Measurements from ENCODE around the gene PDHA2. TPM values are rescaled to one million over a fixed set of nuclear protein-coding genes. Genes with fewer than 3 reads are reported as not detected.

PDHA2 gene
- total RNA-seq (not detected), polyA plus RNA-seq (ENCODE audit: insufficient read depth, low read depth, low replicate concordance) (not detected)
- long read RNA-seq, donor 1 = 0 reads
- long read RNA-seq, donor 2 = 0 reads
- long read RNA-seq, donor 3 = 0 reads
- long read RNA-seq, donor 4 = 0 reads
- long read RNA-seq, donor 5 = 0 reads
- long read RNA-seq, donor 6 = 0 reads
- long read RNA-seq, donor 7 = 0 reads
- long read RNA-seq, donor 8 = 0 reads
- long read RNA-seq, donor 9 = 0 reads
- long read RNA-seq, donor 10 = 0 reads

DNA sequence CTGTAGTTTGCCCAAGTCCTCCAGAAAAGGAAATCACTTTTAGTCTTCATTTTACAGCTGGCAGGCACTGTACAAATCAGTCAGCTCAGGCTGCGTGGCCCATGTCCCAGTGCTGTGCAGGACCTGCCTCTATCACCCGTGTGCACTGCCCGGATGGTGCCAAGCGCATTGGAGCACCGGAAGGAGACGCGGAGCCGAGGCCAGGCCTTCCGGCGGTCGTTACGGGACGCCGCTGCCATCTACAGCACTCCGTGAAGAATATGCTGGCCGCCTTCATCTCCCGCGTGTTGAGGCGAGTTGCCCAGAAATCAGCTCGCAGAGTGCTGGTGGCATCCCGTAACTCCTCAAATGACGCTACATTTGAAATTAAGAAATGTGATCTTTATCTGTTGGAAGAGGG lies at the start of gene PDHA2:
Gene PDHA2, plus strand, starts transcription at position 203 of the 400 bp plus-strand sequence. Its CDS starts 58 bp downstream, at position 261.
- no peak within 1 kb of the TSS for H3K4me3 ChIP-seq (ENCODE audit: low read length in 3 of 3)
- FAIRE-seq (no peak), DNase-seq (peak in 1 of 5 donors; percentile 35)
- H3K27ac ChIP-seq (ENCODE audit: low read depth in 2 of 2, low read length in 2 of 2) = no peak within 1 kb of the TSS
- H3K27me3 ChIP-seq (ENCODE audit: control insufficient read depth, insufficient read depth, low read length) = no peaks in the 10 kb centered on the region
- TF ChIP-seq, protein P1, sequence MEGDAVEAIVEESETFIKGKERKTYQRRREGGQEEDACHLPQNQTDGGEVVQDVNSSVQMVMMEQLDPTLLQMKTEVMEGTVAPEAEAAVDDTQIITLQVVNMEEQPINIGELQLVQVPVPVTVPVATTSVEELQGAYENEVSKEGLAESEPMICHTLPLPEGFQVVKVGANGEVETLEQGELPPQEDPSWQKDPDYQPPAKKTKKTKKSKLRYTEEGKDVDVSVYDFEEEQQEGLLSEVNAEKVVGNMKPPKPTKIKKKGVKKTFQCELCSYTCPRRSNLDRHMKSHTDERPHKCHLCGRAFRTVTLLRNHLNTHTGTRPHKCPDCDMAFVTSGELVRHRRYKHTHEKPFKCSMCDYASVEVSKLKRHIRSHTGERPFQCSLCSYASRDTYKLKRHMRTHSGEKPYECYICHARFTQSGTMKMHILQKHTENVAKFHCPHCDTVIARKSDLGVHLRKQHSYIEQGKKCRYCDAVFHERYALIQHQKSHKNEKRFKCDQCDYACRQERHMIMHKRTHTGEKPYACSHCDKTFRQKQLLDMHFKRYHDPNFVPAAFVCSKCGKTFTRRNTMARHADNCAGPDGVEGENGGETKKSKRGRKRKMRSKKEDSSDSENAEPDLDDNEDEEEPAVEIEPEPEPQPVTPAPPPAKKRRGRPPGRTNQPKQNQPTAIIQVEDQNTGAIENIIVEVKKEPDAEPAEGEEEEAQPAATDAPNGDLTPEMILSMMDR (IDR thresholded peaks at IDR 0.05; ENCODE audit: borderline replicate concordance, extremely low read depth, insufficient read depth) = no peak
- intact Hi-C loops (cut with DNase I) = no loop called here
- H3K9ac ChIP-seq (ENCODE audit: low read length in 3 of 3) = no peak within 1 kb of the TSS
- H3K9me3 ChIP-seq (ENCODE audit: control insufficient read depth in 2 of 3, insufficient read depth in 1 of 3, low read length in 3 of 3) = no peaks in the 10 kb centered on the region
- no peaks in the 10 kb centered on the region for H3K4me1 ChIP-seq (ENCODE audit: control insufficient read depth in 2 of 3, insufficient read depth in 2 of 3, low read depth in 1 of 3, low read length in 3 of 3)
- H3K36me3 ChIP-seq (ENCODE audit: control insufficient read depth in 2 of 3, insufficient read depth in 3 of 3, low read length in 3 of 3) = no peaks in the 10 kb centered on the region

DNA sequence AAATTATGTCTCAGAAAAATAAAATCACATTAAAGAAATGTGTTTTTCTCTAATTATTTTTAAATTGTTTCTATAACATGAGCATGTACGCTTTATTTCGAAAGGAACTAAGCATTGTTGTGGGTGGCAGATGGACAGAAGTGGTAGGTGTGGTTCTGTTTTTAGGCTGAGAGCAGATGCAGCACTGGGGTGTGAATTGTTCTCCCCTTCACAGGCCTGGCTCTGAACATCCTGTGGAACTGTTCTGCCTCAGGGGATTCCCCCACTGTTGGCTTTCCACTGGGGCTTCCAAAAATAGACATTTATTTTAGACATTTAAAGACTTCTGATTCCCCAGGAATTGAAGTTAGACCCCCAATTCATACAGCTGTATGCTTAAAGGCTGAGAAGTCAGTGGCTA lies 41.9 kb upstream of the PDHA2 start:
- Histone ChIP-seq H3K4me3 (ENCODE audit: low read length in 3 of 3) (no peak overlapping the region), H3K36me3 (ENCODE audit: control insufficient read depth in 2 of 3, insufficient read depth in 3 of 3, low read length in 3 of 3) (no peaks in the 10 kb centered on the region), H3K27me3 (ENCODE audit: control insufficient read depth, insufficient read depth, low read length) (no peaks in the 10 kb centered on the region), H3K27ac (ENCODE audit: low read depth in 2 of 2, low read length in 2 of 2) (no peak overlapping the region), H3K9me3 (ENCODE audit: control insufficient read depth in 2 of 3, insufficient read depth in 1 of 3, low read length in 3 of 3) (no peaks in the 10 kb centered on the region), H3K9ac (ENCODE audit: low read length in 3 of 3) (no peak overlapping the region), H3K4me1 (ENCODE audit: control insufficient read depth in 2 of 3, insufficient read depth in 2 of 3, low read depth in 1 of 3, low read length in 3 of 3) (no peaks in the 10 kb centered on the region)
- intact Hi-C loops (cut with DNase I) = no loop called here
- TF ChIP-seq, protein P1 (IDR thresholded peaks at IDR 0.05; ENCODE audit: borderline replicate concordance, extremely low read depth, insufficient read depth) = no peak
- FAIRE-seq (no peak), DNase-seq (no peak)

DNA sequence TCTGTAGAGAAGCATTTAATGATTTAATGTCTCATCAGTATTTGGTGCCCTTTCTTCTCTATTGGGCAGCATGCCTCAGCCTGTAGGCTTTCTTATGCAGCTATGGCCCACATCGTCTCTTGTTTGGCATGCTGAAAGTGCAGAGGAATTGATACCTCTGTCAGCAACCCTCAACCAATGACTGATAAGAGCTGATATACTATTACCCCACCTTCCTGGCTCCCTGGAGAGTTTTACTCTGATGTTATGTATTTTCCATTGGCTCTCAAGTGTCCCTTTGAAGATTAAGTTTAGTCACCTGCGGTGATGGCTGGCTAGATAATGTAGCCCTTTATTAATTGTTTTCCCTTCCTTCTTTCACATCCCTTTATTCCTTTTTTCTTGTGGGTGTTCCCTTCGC lies 41.2 kb upstream of the PDHA2 start:
- TF ChIP-seq, protein P1 (IDR thresholded peaks at IDR 0.05; ENCODE audit: borderline replicate concordance, extremely low read depth, insufficient read depth) = no peak
- intact Hi-C loops (cut with DNase I) = no loop called here
- Histone ChIP-seq H3K27me3 (ENCODE audit: control insufficient read depth, insufficient read depth, low read length) (no peaks in the 10 kb centered on the region), H3K9me3 (ENCODE audit: control insufficient read depth in 2 of 3, insufficient read depth in 1 of 3, low read length in 3 of 3) (no peaks in the 10 kb centered on the region), H3K4me3 (ENCODE audit: low read length in 3 of 3) (no peak overlapping the region), H3K9ac (ENCODE audit: low read length in 3 of 3) (no peak overlapping the region), H3K4me1 (ENCODE audit: control insufficient read depth in 2 of 3, insufficient read depth in 2 of 3, low read depth in 1 of 3, low read length in 3 of 3) (no peaks in the 10 kb centered on the region), H3K27ac (ENCODE audit: low read depth in 2 of 2, low read length in 2 of 2) (no peak overlapping the region), H3K36me3 (ENCODE audit: control insufficient read depth in 2 of 3, insufficient read depth in 3 of 3, low read length in 3 of 3) (no peaks in the 10 kb centered on the region)
- no peak for FAIRE-seq
- DNase-seq = no peak

DNA sequence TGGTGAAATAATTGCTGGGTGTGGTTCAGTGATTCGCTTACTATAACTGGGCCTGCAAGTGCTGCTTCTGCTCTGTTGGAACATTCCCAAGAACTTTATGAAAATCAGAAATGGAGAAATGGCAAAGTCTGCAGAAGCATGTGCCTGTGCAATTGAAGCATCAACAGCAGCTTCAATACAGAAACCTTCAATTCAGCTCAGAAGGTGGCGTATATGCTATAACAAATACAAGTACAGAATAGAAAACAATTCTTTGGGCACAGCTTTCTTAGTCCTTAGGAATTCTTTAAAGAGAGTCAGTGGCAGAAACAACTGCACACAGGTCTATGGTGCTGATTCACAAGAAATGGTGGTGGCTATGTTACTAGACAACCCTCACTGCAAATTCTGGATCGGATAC lies 18.0 kb upstream of the PDHA2 start:
- no peak for FAIRE-seq
- H3K36me3 ChIP-seq (ENCODE audit: control insufficient read depth in 2 of 3, insufficient read depth in 3 of 3, low read length in 3 of 3) = no peaks in the 10 kb centered on the region
- no peak for DNase-seq
- H3K4me3 ChIP-seq (ENCODE audit: low read length in 3 of 3) = no peak overlapping the region
- H3K27me3 ChIP-seq (ENCODE audit: control insufficient read depth, insufficient read depth, low read length) = no peaks in the 10 kb centered on the region
- no peak overlapping the region for H3K9ac ChIP-seq (ENCODE audit: low read length in 3 of 3)
- intact Hi-C loops (cut with DNase I) = no loop called here
- H3K4me1 ChIP-seq (ENCODE audit: control insufficient read depth in 2 of 3, insufficient read depth in 2 of 3, low read depth in 1 of 3, low read length in 3 of 3) = no peaks in the 10 kb centered on the region
- TF ChIP-seq, protein P1 (IDR thresholded peaks at IDR 0.05; ENCODE audit: borderline replicate concordance, extremely low read depth, insufficient read depth) = no peak
- no peaks in the 10 kb centered on the region for H3K9me3 ChIP-seq (ENCODE audit: control insufficient read depth in 2 of 3, insufficient read depth in 1 of 3, low read length in 3 of 3)
- H3K27ac ChIP-seq (ENCODE audit: low read depth in 2 of 2, low read length in 2 of 2) = no peak overlapping the region
